H1 (cell line): ENCODE results near the gene PARD3. TPM values are rescaled to one million over a fixed set of nuclear protein-coding genes. Genes with fewer than 3 reads are reported as not detected.

Experiments used
- CTCF ChIA-PET: fragments of 300-600 bp; sonication (Branson Sonifier 250); formaldehyde crosslinking; loops from one replicate; lab custom pipeline; 2021; ENCODE audit not compliant: partially characterized antibody; lab: Charles Lee
- POLR2A ChIA-PET: fragments of 300-600 bp; sonication (Branson Sonifier 250); formaldehyde crosslinking; loops from one replicate; lab custom pipeline; 2021; ENCODE audit warnings: inconsistent platforms; ENCODE audit not compliant: partially characterized antibody; lab: Charles Lee
- DNase-seq, 2 experiments: peaks; one replicate each; pipeline versions ENCODE4 v3.0.0 to v3.0.0-alpha.2; 2010 to 2022; ENCODE audit warnings: low spot score in 2 of 2, low read depth in 1 of 2, mixed read lengths in 1 of 2
- FAIRE-seq: peaks from 2 replicates; lab custom pipeline; 2011; peaks lifted over from hg19 to GRCh38; lab: Jason Lieb, UNC
- H2AFZ ChIP-seq: 2 replicates; pipeline ENCODE4 v1.8.1; 2012; ENCODE audit warnings: low read length, inconsistent platforms
- H2AK5ac ChIP-seq: 2 replicates; pipeline ENCODE4 v1.6.1; 2013; ENCODE audit warnings: low read depth, low read length
- H2BK120ac ChIP-seq: replicated peaks from 2 replicates; pipeline ENCODE3; 2013; ENCODE audit warnings: low read depth, low read length, inconsistent platforms
- H2BK12ac ChIP-seq: 2 replicates; pipeline ENCODE4 v1.6.1; 2013; ENCODE audit warnings: low read depth, low read length
- H2BK15ac ChIP-seq: 2 replicates; pipeline ENCODE4 v1.6.1; 2013; ENCODE audit warnings: low read length
- H2BK20ac ChIP-seq: 2 replicates; pipeline ENCODE4 v1.6.1; 2013; ENCODE audit warnings: low read length
- H2BK5ac ChIP-seq: 2 replicates; pipeline ENCODE4 v1.6.1; 2013; ENCODE audit warnings: low read depth, low read length
- H3K14ac ChIP-seq: 2 replicates; pipeline ENCODE4 v1.6.1; 2013; ENCODE audit warnings: inconsistent platforms; ENCODE audit not compliant: insufficient read length
- H3K18ac ChIP-seq: 2 replicates; pipeline ENCODE4 v1.6.1; 2013; ENCODE audit warnings: low read length; ENCODE audit errors: extremely low read depth
- H3K23ac ChIP-seq: 2 replicates; pipeline ENCODE4 v1.6.1; 2013; ENCODE audit warnings: inconsistent platforms; ENCODE audit not compliant: insufficient read length
- H3K23me2 ChIP-seq: 2 replicates; pipeline ENCODE4 v1.6.1; 2013; ENCODE audit warnings: low read depth, low read length
- H3K27ac ChIP-seq: 2 replicates; pipeline ENCODE4 v1.6.1; 2011; ENCODE audit warnings: low read depth, low read length, inconsistent platforms
- H3K27me3 ChIP-seq, 4 experiments: replicated peaks in 1 of 4; 1 replicate in 1 of 4; 2 replicates in 3 of 4; pipeline versions ENCODE4 v1.6.1 to v1.8.1; 2011 to 2013; ENCODE audit warnings: low read length in 3 of 4, mild to moderate bottlenecking in 3 of 4, inconsistent platforms in 2 of 4, mixed read lengths in 2 of 4, moderate library complexity in 1 of 4; ENCODE audit not compliant: control insufficient read depth in 3 of 4, insufficient read depth in 3 of 4; ENCODE audit errors: extremely low read depth in 1 of 4
- H3K36me3 ChIP-seq, 4 experiments: 2 replicates each; pipeline versions ENCODE4 v1.6.1 to v1.8.1; 2011 to 2013; ENCODE audit warnings: mild to moderate bottlenecking in 4 of 4, low read length in 3 of 4, moderate library complexity in 2 of 4, control low read depth in 1 of 4, inconsistent platforms in 1 of 4; ENCODE audit not compliant: insufficient read depth in 4 of 4, control insufficient read depth in 2 of 4
- H3K4ac ChIP-seq: replicated peaks from 2 replicates; pipeline ENCODE3; 2013; ENCODE audit warnings: low read length, low read depth, mixed read lengths, inconsistent platforms; ENCODE audit not compliant: insufficient read length
- H3K4me1 ChIP-seq, 4 experiments: replicated peaks in 1 of 4; 1 replicate in 1 of 4; 2 replicates in 3 of 4; pipeline versions ENCODE4 v1.6.1 to v1.8.1; 2011 to 2013; ENCODE audit warnings: low read length in 3 of 4, inconsistent platforms in 2 of 4, mixed read lengths in 1 of 4; ENCODE audit not compliant: insufficient read depth in 4 of 4, control insufficient read depth in 3 of 4
- H3K4me2 ChIP-seq, 2 experiments: 2 replicates each; pipeline versions ENCODE4 v1.6.1 to v1.8.1; 2011 to 2013; ENCODE audit warnings: low read depth in 2 of 2, low read length in 2 of 2, control low read depth in 1 of 2, inconsistent platforms in 1 of 2, mild to moderate bottlenecking in 1 of 2; ENCODE audit not compliant: insufficient read depth in 1 of 2
- H3K4me3 ChIP-seq, 4 experiments: fragments of 200-600, 300-600 bp in 1 of 4; sonication (generic), shearing (Covaris generic), sonication (Bioruptor Twin) in 1 of 4; 2 replicates each; pipeline versions ENCODE4 v1.5.1 to v1.8.1; 2011 to 2016; ENCODE audit warnings: low read length in 4 of 4, low read depth in 3 of 4, control low read depth in 2 of 4, inconsistent platforms in 2 of 4, mild to moderate bottlenecking in 2 of 4, mixed read lengths in 1 of 4, moderate library complexity in 1 of 4; ENCODE audit not compliant: insufficient read depth in 2 of 4; ENCODE audit errors: extremely low read depth in 1 of 4
- H3K56ac ChIP-seq: replicated peaks from 2 replicates; pipeline ENCODE3; 2013; ENCODE audit warnings: low read depth, mild to moderate bottlenecking, mixed read lengths, low read length, inconsistent platforms; ENCODE audit not compliant: insufficient read length
- H3K79me1 ChIP-seq: 2 replicates; pipeline ENCODE4 v1.6.1; 2013; ENCODE audit warnings: low read depth, low read length, control low read depth
- H3K79me2 ChIP-seq, 2 experiments: 2 replicates each; pipeline versions ENCODE4 v1.6.1 to v1.8.1; 2012 to 2013; ENCODE audit warnings: low read length in 2 of 2, mild to moderate bottlenecking in 2 of 2, inconsistent platforms in 1 of 2; ENCODE audit not compliant: insufficient read depth in 2 of 2, control insufficient read depth in 1 of 2
- H3K9ac ChIP-seq, 4 experiments: replicated peaks in 1 of 4; 1 replicate in 1 of 4; 2 replicates in 3 of 4; pipeline versions ENCODE4 v1.6.1 to v1.8.1; 2011 to 2013; ENCODE audit warnings: low read depth in 3 of 4, low read length in 3 of 4, control low read depth in 2 of 4, mild to moderate bottlenecking in 2 of 4, moderate library complexity in 2 of 4, inconsistent platforms in 1 of 4; ENCODE audit errors: extremely low read depth in 1 of 4
- H3K9me3 ChIP-seq, 2 experiments: 2 replicates each; pipeline versions ENCODE4 v1.6.1 to v1.8.1; 2012 to 2013; ENCODE audit warnings: mild to moderate bottlenecking in 2 of 2, moderate library complexity in 2 of 2, control low read depth in 1 of 2, inconsistent platforms in 1 of 2, low read depth in 1 of 2, low read length in 1 of 2, mixed read lengths in 1 of 2; ENCODE audit not compliant: insufficient read depth in 2 of 2
- H4K20me1 ChIP-seq, 2 experiments: replicated peaks in 1 of 2; 2 replicates each; pipeline versions ENCODE3 to v1.8.1; 2011 to 2013; ENCODE audit warnings: inconsistent platforms in 2 of 2, low read length in 2 of 2, mild to moderate bottlenecking in 1 of 2; ENCODE audit not compliant: insufficient read depth in 2 of 2, control insufficient read depth in 1 of 2
- H4K5ac ChIP-seq: 2 replicates; pipeline ENCODE4 v1.6.1; 2013; ENCODE audit warnings: low read length, low read depth, mixed read lengths, inconsistent platforms; ENCODE audit not compliant: insufficient read length
- H4K8ac ChIP-seq: 2 replicates; pipeline ENCODE4 v1.8.0; 2013; ENCODE audit warnings: mild to moderate bottlenecking, moderate library complexity, low read length, inconsistent platforms; ENCODE audit not compliant: insufficient read depth; ENCODE audit errors: extremely low read depth
- H4K91ac ChIP-seq: replicated peaks from 2 replicates; pipeline ENCODE3; 2013; ENCODE audit warnings: low read length, mixed read lengths, inconsistent platforms; ENCODE audit not compliant: insufficient read length
- CBX8 ChIP-seq: fragments of 300-800, 300-1000 bp; sonication (generic); IDR thresholded peaks from 2 replicates; pipeline ENCODE4 v1.7.1; 2016; ENCODE audit warnings: low read depth, low read length, borderline replicate concordance
- EP300 ChIP-seq, 2 experiments: IDR thresholded peaks; 1 replicate in 1 of 2; 2 replicates in 1 of 2; pipeline ENCODE4 v1.6.1; 2011 to 2012; ENCODE audit warnings: low read depth in 2 of 2, low read length in 2 of 2, mild to moderate bottlenecking in 2 of 2, borderline replicate concordance in 1 of 2, inconsistent platforms in 1 of 2, moderate library complexity in 1 of 2
- HDAC6 ChIP-seq: IDR thresholded peaks from one replicate; pipeline ENCODE4 v1.7.1; 2012; ENCODE audit warnings: low read depth, mild to moderate bottlenecking, inconsistent platforms, low read length, moderate library complexity
- MAX ChIP-seq: IDR thresholded peaks from 2 replicates; pipeline ENCODE4 v1.6.1; 2012; ENCODE audit warnings: inconsistent platforms
- SIRT6 ChIP-seq: IDR thresholded peaks from one replicate; pipeline ENCODE4 v1.7.1; 2012; ENCODE audit warnings: low read length, inconsistent platforms
- SP2 ChIP-seq: IDR thresholded peaks from 2 replicates; pipeline ENCODE4 v1.6.1; 2012; ENCODE audit warnings: mild to moderate bottlenecking, low read length, inconsistent platforms
- TAF7 ChIP-seq: optimal IDR thresholded peaks from 2 replicates; pipeline ENCODE3; 2011; ENCODE audit warnings: low read depth, mild to moderate bottlenecking, inconsistent platforms, low read length, moderate library complexity, borderline replicate concordance
- WGBS, 2 experiments: shearing (Covaris generic) in 1 of 2; methylation state at CpG; one replicate each; pipeline versions ENCODE4 v1.1.6 to v1.1.7; 2013 to 2015; ENCODE audit warnings: low lambda C conversion rate in 2 of 2, mixed read lengths in 2 of 2, inconsistent platforms in 1 of 2, low coverage in 1 of 2, missing lambda C conversion rate in 1 of 2; ENCODE audit not compliant: insufficient replicate concordance in 2 of 2, insufficient coverage in 1 of 2, insufficient read length in 1 of 2; ENCODE audit errors: extremely low coverage in 1 of 2, missing lambda C conversion rate in 1 of 2; 5-methylcytosine and 5-hydroxymethylcytosine counted together
- polyA plus RNA-seq, 7 experiments: library from polyadenylated mRNA; depleted of rRNA in 3 of 7; stranded (reverse) in 5 of 7; unstranded in 2 of 7; fragments of >200 nt in 5 of 7; fragments of 200-250 nt in 2 of 7; gene quantifications; 1 replicate in 5 of 7; 2 replicates in 1 of 7; 4 replicates in 1 of 7; pipeline versions ENCODE4 v1.2.1 to v1.2.3, GENCODE V29; 2011 to 2013; ENCODE audit warnings: missing spikeins in 2 of 7, mixed read lengths in 2 of 7
- total RNA-seq: library from RNA; stranded (reverse); fragmentation: NEBNext Ultra II Directional; extraction: Animal tissue kit (Norgen Biotek cat#: 25700); gene quantifications from 2 replicates; pipeline ENCODE4 v1.2.1, GENCODE V29; 2021

Gene PARD3
- total and polyA plus RNA-seq, 2 of the 8 experiments (the other 6 are each of a cell fraction or from before 2014, with no cell fraction given) = 19.7 to 49.1 TPM

- no peaks in the 10 kb centered on the region for H3K9me3 ChIP-seq
- no peak overlapping the region for H2AK5ac ChIP-seq
- peaks cover 0 to 6% (median 3%) of the 10 kb centered on the region in 4 experiments; a peak in 5 of 7 replicates for H3K4me1 ChIP-seq
- no peak overlapping the region for H2AFZ ChIP-seq
- FAIRE-seq = no peak
- no peak overlapping the region for H3K14ac ChIP-seq
- POLR2A ChIA-PET = no interaction called here
- H3K4me3 ChIP-seq = no peak overlapping the region
- no peak overlapping the region for H2BK12ac ChIP-seq
- no peak for DNase-seq
- no peaks in the 10 kb centered on the region for H3K27me3 ChIP-seq
- WGBS, 2 experiments = 94% methylated on average over 4 of the region's 4 CpGs; no CpG with 5 or more reads in 1 of the 2 experiments
- no peak overlapping the region for H3K9ac ChIP-seq
- H4K8ac ChIP-seq = no peak overlapping the region
- no peak overlapping the region for H2BK120ac ChIP-seq
- peaks cover 4 to 90% of the 10 kb centered on the region in 2 experiments; a peak in 3 of 4 replicates for H3K79me2 ChIP-seq
- H3K4ac ChIP-seq = no peak overlapping the region
- H2BK20ac ChIP-seq = no peak overlapping the region
- no peak overlapping the region for H4K91ac ChIP-seq
- H3K4me2 ChIP-seq = no peak overlapping the region
- H3K23me2 ChIP-seq = peaks cover 2% of the 10 kb centered on the region; the same call in 1 of the 2 replicates
- H2BK5ac ChIP-seq = no peak overlapping the region
- no peak for TF ChIP-seq CBX8
- no peak for TF ChIP-seq MAX
- TF ChIP-seq HDAC6 = no peak
- TF ChIP-seq TAF7 = no peak
- no peak for TF ChIP-seq SP2
- no peak for TF ChIP-seq SIRT6
- no peak for TF ChIP-seq EP300 (IDR thresholded peaks at IDR 0.05; ENCODE audit: borderline replicate concordance in 1 of 2, low read depth in 2 of 2, low read length in 2 of 2)
- CTCF ChIA-PET = interaction anchor here (0.6 to 2.2 kb wide), 5 partner anchors 11 to 277 kb away, joined by 3 to 7 read pairs (median 6); no protein-coding TSS in a partner anchor
- peaks cover 19% of the 10 kb centered on the region for H3K79me1 ChIP-seq
- no peak overlapping the region for H2BK15ac ChIP-seq
- H3K56ac ChIP-seq = no peak overlapping the region
- peaks cover 4 to 5% of the 10 kb centered on the region in 2 experiments for H4K20me1 ChIP-seq
- no peak overlapping the region for H4K5ac ChIP-seq
- H3K23ac ChIP-seq = no peak overlapping the region
- no peaks in the 10 kb centered on the region for H3K36me3 ChIP-seq
- no peak overlapping the region for H3K18ac ChIP-seq
- H3K27ac ChIP-seq = no peak overlapping the region
Observed at GRCh38 chr10:34748767-34749166, 66.3 kb downstream of the PARD3 start.
